Stimulated activated effector memory CD8-positive, alpha-beta T cell treated with anti-CD3 and anti-CD28 coated beads, Interleukin-12 subunit alpha, Interleukin-12 subunit beta, amount 100 ng/mL, for 72 hours (primary cell): Measurements from ENCODE around the gene GPBP1.
"Not testable (repeated sequence)": the region's sequence is repeated elsewhere in the genome, so short reads cannot be mapped to it uniquely, and the experiment has no call there.

Source experiments
- ATAC-seq: fragments of 150-1000 bp; cut with Tn5 transposase; 2 replicates; pipeline ENCODE4 v1.10.0; 2021
- DNase-seq, 2 donors: peaks; one replicate each; pipeline ENCODE4 v3.0.0; 2021 to 2022; ENCODE audit warnings: low spot score in 2 of 2
- H3K27ac Mint-ChIP-seq: one replicate; pipeline ENCODE4 v1.8.0; 2022; ENCODE audit warnings: mild to moderate bottlenecking, mixed read lengths
- H3K36me3 Mint-ChIP-seq: one replicate; pipeline ENCODE4 v1.8.0; 2022; ENCODE audit warnings: mild to moderate bottlenecking, mixed read lengths
- H3K4me1 Mint-ChIP-seq: one replicate; pipeline ENCODE4 v1.8.0; 2022; ENCODE audit warnings: mixed read lengths
- H3K4me3 Mint-ChIP-seq: one replicate; pipeline ENCODE4 v1.8.0; 2022; ENCODE audit warnings: mild to moderate bottlenecking, mixed read lengths
- H3K9me3 Mint-ChIP-seq: one replicate; pipeline ENCODE4 v1.8.0; 2022; ENCODE audit warnings: mixed read lengths

The GPBP1 gene

GRCh38 chr5:57189515-57189914 is 15.7 kb downstream of the GPBP1 start:
- peaks cover 92% of the 10 kb centered on the region for H3K4me1 Mint-ChIP-seq
- no peak overlapping the region for H3K4me3 Mint-ChIP-seq

GRCh38 chr5:57190593-57190992 is 16.7 kb downstream of the GPBP1 start:
- Mint-ChIP-seq H3K4me1 (peaks cover 93% of the 10 kb centered on the region), H3K9me3 (no peaks in the 10 kb centered on the region), H3K36me3 (peaks cover 86% of the 10 kb centered on the region), H3K4me3 (no peak overlapping the region), H3K27ac (no peak overlapping the region)
- ATAC-seq (no peak), DNase-seq (no peak)

More at GRCh38 chr5:57189515-57189914, 15.7 kb downstream of the GPBP1 start:
- H3K9me3 Mint-ChIP-seq: no peaks in the 10 kb centered on the region
- H3K36me3 Mint-ChIP-seq: peaks cover 86% of the 10 kb centered on the region
- no peak for ATAC-seq
- H3K27ac Mint-ChIP-seq: no peak overlapping the region
- no peak for DNase-seq

GRCh38 chr5:57191163-57191562 is 17.3 kb downstream of the GPBP1 start:
- Mint-ChIP-seq H3K9me3 (no peaks in the 10 kb centered on the region), H3K4me3 (no peak overlapping the region), H3K27ac (no peak overlapping the region), H3K36me3 (peaks cover 86% of the 10 kb centered on the region), H3K4me1 (peaks cover 89% of the 10 kb centered on the region)
- ATAC-seq (no peak), DNase-seq (no peak)

- peaks cover 86% of the 10 kb centered on the region for H3K36me3 Mint-ChIP-seq
- H3K9me3 Mint-ChIP-seq: no peaks in the 10 kb centered on the region
- ATAC-seq: no peak
- no peak overlapping the region for H3K4me3 Mint-ChIP-seq
- no peak for DNase-seq
- H3K27ac Mint-ChIP-seq: no peak overlapping the region
- H3K4me1 Mint-ChIP-seq: peaks cover 82% of the 10 kb centered on the region
Measured at GRCh38 chr5:57191986-57192385, 18.1 kb downstream of the GPBP1 start.

- H3K36me3 Mint-ChIP-seq: peaks cover 86% of the 10 kb centered on the region
- peak overlapping the region; percentile 29 for H3K4me3 Mint-ChIP-seq
- ATAC-seq: not testable (repeated sequence)
Measured at GRCh38 chr5:57192832-57193231, 19.0 kb downstream of the GPBP1 start.

GRCh38 chr5:57193757-57194413 is 20.0 kb downstream of the GPBP1 start:
- ATAC-seq: peak; percentile 95
- no peak for DNase-seq
- peak overlapping the region; percentile 65 for H3K27ac Mint-ChIP-seq
- peak overlapping the region; percentile 29 for H3K4me3 Mint-ChIP-seq
- peaks cover 89% of the 10 kb centered on the region for H3K36me3 Mint-ChIP-seq
- peaks cover 75% of the 10 kb centered on the region for H3K4me1 Mint-ChIP-seq
- H3K9me3 Mint-ChIP-seq: no peaks in the 10 kb centered on the region

More at GRCh38 chr5:57192832-57193231, 19.0 kb downstream of the GPBP1 start:
- H3K9me3 Mint-ChIP-seq, DNase-seq, H3K27ac Mint-ChIP-seq: not testable (repeated sequence)
- peaks cover 79% of the 10 kb centered on the region for H3K4me1 Mint-ChIP-seq

GRCh38 chr5:57194653-57195052 is 20.8 kb downstream of the GPBP1 start:
- DNase-seq (no peak), ATAC-seq (no peak)
- no peak overlapping the region for H3K27ac Mint-ChIP-seq
- H3K4me3 Mint-ChIP-seq: no peak overlapping the region
- no peaks in the 10 kb centered on the region for H3K9me3 Mint-ChIP-seq
- H3K4me1 Mint-ChIP-seq: peaks cover 76% of the 10 kb centered on the region
- peaks cover 93% of the 10 kb centered on the region for H3K36me3 Mint-ChIP-seq

- Mint-ChIP-seq H3K36me3 (peaks cover 95% of the 10 kb centered on the region), H3K9me3 (no peaks in the 10 kb centered on the region), H3K27ac (no peak overlapping the region), H3K4me3 (no peak overlapping the region), H3K4me1 (peaks cover 76% of the 10 kb centered on the region)
- ATAC-seq (no peak), DNase-seq (no peak)
Measured at GRCh38 chr5:57195060-57195459, 21.2 kb downstream of the GPBP1 start.

- Mint-ChIP-seq H3K9me3 (no peaks in the 10 kb centered on the region), H3K27ac (no peak overlapping the region), H3K4me1 (peaks cover 61% of the 10 kb centered on the region), H3K36me3 (peaks cover 84% of the 10 kb centered on the region), H3K4me3 (no peak overlapping the region)
- ATAC-seq (no peak), DNase-seq (no peak)
Measured at GRCh38 chr5:57199866-57200265, 26.0 kb downstream of the GPBP1 start.

- Mint-ChIP-seq H3K36me3 (peaks cover 76% of the 10 kb centered on the region), H3K27ac (no peak overlapping the region), H3K9me3 (no peaks in the 10 kb centered on the region), H3K4me1 (peaks cover 75% of the 10 kb centered on the region), H3K4me3 (no peak overlapping the region)
- ATAC-seq (no peak), DNase-seq (no peak)
Measured at GRCh38 chr5:57202811-57203210, 29.0 kb downstream of the GPBP1 start.

GRCh38 chr5:57207007-57207653 is 33.3 kb downstream of the GPBP1 start:
- H3K4me3 Mint-ChIP-seq: no peak overlapping the region
- no peak for DNase-seq
- H3K36me3 Mint-ChIP-seq: peaks cover 75% of the 10 kb centered on the region
- H3K4me1 Mint-ChIP-seq: peaks cover 78% of the 10 kb centered on the region
- ATAC-seq: no peak
- no peaks in the 10 kb centered on the region for H3K9me3 Mint-ChIP-seq
- H3K27ac Mint-ChIP-seq: peak overlapping the region; percentile 43

- H3K4me1 Mint-ChIP-seq: peaks cover 78% of the 10 kb centered on the region
- no peak for ATAC-seq
- peak overlapping the region; percentile 27 for H3K27ac Mint-ChIP-seq
- no peaks in the 10 kb centered on the region for H3K9me3 Mint-ChIP-seq
- H3K36me3 Mint-ChIP-seq: peaks cover 80% of the 10 kb centered on the region
- no peak for DNase-seq
- H3K4me3 Mint-ChIP-seq: no peak overlapping the region
Measured at GRCh38 chr5:57207681-57208080, 33.8 kb downstream of the GPBP1 start.

- Mint-ChIP-seq H3K4me1 (peaks cover 79% of the 10 kb centered on the region), H3K27ac (no peak overlapping the region), H3K4me3 (no peak overlapping the region), H3K9me3 (no peaks in the 10 kb centered on the region), H3K36me3 (peaks cover 80% of the 10 kb centered on the region)
- DNase-seq (no peak), ATAC-seq (peak; percentile 48)
Measured at GRCh38 chr5:57209316-57210040, 35.6 kb downstream of the GPBP1 start.

- DNase-seq (no peak), ATAC-seq (no peak)
- peaks cover 81% of the 10 kb centered on the region for H3K36me3 Mint-ChIP-seq
- peak overlapping the region; percentile 62 for H3K27ac Mint-ChIP-seq
- no peak overlapping the region for H3K4me3 Mint-ChIP-seq
- no peaks in the 10 kb centered on the region for H3K9me3 Mint-ChIP-seq
- H3K4me1 Mint-ChIP-seq: peaks cover 78% of the 10 kb centered on the region
Measured at GRCh38 chr5:57210633-57211032, 36.8 kb downstream of the GPBP1 start.

GRCh38 chr5:57211039-57211438 is 37.2 kb downstream of the GPBP1 start:
- DNase-seq (no peak), ATAC-seq (no peak)
- H3K4me3 Mint-ChIP-seq: no peak overlapping the region
- peaks cover 85% of the 10 kb centered on the region for H3K36me3 Mint-ChIP-seq
- H3K4me1 Mint-ChIP-seq: peaks cover 78% of the 10 kb centered on the region
- H3K27ac Mint-ChIP-seq: peak overlapping the region; percentile 62
- H3K9me3 Mint-ChIP-seq: no peaks in the 10 kb centered on the region
